IPS DF 4.7 (cell line): ENCODE measurements around the gene PLXNB1.
"Not testable (repeated sequence)": the region's sequence is repeated elsewhere in the genome, so short reads cannot be mapped to it uniquely, and the experiment has no call there.

ENCODE experiments used
- DNase-seq: peaks from one replicate; pipeline ENCODE4 v3.0.0-alpha.2; 2013; ENCODE audit warnings: low spot score; ENCODE audit errors: extremely low read depth

PLXNB1 gene

DNA sequence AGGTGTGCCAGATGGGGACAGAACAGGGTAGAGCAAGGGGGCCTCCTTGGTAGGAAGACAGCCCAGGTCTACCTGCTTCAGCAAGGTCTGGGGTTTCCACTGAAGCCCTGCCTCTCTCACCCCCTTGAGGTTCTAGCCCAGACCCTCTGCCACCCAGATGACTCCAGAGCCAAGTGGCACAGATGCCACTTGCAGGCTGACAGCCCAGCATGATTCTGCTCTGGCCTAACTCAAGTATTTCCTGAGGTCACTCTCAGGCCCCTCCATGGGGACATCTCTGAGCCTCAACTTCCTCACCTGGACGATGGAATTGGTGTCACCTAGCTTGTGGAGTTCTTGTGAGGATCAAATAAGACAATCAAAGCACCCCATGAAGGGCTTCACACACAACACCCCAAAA lies 23.9 kb downstream of the PLXNB1 start:
- DNase-seq, result no peak

DNA sequence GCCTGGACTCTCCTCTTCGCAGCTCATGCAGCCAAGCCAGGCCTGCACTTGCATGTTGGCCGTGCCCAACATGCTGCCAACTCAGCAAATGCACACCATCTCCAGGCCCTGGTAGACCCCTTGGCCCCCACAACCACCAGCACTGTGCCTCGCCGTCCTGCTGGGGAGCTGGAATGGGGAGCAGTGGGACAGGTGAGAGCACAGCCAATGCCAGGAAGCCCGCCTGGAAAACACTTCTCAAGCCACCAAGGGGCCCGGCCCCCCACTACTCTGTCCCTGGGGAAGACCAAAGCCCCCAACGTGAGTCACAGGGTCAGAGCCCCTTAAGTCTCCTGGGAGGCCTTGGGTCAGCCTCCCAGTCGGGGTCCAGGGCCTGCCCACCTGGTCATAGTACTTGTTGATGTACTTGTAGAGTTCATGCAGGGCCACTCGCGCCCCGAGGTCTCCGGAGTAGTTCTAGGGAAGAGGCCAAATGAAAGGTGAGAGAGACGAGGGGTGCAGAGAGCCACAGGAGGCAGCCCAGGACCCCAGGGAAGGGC lies 24.5 kb downstream of the PLXNB1 start:
- DNase-seq, result no peak

GRCh38 chr3:48404440-48405342 lies 25.2 kb downstream of the PLXNB1 start:
- no peak for DNase-seq

- DNase-seq, result no peak
Measured at GRCh38 chr3:48403533-48404439, 26.1 kb downstream of the PLXNB1 start.

DNA sequence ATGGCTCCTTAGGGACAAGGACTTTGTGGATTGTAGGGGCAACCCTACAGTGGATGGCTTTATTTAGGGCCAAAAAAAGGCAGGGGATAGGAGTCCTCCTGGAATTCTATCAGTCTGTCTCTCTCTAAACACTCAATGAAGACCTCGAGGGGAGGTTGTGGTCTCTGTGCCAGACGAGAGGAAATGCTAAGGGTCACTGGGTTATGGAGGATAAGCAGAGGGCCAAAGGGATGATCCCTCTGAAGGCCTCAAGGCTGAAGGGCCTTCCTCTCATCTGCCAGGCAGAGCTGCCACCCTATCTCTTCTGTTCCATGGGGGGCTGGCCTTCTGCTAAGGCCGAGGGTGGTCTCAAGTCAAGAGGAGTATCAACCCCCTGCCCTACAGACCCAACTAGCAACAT lies 27.0 kb downstream of the PLXNB1 start:
- DNase-seq, result no peak

GRCh38 chr3:48402281-48402732 lies 27.6 kb downstream of the PLXNB1 start:
- no peak for DNase-seq

- DNase-seq, result not testable (repeated sequence)
Measured at GRCh38 chr3:48401434-48401901, 28.4 kb downstream of the PLXNB1 start.

DNA sequence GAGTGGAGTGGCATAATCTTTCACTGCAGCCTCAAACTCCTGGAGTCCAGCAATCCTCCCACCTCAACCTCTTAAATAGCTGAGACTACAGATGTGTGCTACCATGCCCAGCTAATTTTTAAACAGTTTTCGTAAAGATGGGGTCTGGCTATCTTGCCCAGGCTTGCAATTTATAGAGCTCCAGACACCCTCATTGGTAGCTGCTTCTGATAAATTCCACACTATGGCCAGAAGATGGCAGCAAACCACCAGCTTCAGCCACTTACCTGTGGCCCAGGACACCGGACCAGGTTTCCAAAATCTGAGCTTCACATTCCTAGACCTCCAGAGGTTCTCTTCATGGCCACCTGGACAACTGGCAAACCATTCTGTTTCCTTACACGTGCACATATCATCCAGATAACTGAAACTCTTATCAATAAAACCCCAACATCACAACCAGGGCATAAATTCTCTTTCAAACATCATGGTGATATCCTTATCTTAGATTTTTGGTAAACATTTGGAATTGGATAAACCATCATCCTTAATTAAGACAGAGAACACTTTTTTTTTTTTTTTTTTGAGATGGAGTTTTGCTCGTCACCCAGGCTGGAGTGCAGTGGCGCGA lies 29.0 kb downstream of the PLXNB1 start:
- peak; percentile 41 for DNase-seq

DNA sequence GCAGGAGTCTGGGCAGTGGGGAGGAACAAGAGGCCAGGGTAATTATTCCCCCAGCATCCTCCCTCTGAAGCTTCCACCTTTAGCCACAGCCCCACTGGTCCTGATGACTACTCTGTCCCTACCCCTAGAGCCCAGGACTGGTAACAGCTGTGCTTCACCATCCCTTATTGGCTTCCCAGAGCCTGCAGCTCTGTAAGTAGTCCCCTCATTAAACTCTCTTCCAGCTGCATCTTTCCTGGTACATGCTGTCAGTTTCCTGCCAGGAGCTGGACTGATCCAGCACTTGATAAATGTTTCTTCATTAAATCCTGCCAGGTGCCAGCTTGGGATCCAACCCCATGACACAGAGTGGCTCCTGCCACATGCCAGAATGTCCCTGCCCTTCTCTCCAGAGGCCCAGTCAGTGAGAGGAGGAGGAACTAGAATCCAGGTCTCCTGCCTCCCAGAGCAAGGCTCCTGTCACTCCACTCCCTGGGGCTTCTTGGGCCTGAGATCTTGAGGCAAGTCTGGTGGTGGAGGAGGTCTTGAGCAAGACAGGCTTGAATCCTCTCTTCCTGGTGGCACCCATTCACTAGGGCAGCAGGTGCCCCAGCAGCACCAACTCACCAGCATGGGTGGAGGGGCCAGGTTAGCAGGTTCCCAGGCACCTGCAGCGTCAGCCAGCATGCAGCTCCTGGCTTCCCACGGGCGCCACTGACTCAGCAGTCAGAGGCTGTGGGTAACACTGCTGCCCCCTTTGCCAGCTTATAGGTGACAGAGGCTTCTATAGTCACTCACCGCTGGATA lies 30.3 kb downstream of the PLXNB1 start:
- DNase-seq, result no peak

DNA sequence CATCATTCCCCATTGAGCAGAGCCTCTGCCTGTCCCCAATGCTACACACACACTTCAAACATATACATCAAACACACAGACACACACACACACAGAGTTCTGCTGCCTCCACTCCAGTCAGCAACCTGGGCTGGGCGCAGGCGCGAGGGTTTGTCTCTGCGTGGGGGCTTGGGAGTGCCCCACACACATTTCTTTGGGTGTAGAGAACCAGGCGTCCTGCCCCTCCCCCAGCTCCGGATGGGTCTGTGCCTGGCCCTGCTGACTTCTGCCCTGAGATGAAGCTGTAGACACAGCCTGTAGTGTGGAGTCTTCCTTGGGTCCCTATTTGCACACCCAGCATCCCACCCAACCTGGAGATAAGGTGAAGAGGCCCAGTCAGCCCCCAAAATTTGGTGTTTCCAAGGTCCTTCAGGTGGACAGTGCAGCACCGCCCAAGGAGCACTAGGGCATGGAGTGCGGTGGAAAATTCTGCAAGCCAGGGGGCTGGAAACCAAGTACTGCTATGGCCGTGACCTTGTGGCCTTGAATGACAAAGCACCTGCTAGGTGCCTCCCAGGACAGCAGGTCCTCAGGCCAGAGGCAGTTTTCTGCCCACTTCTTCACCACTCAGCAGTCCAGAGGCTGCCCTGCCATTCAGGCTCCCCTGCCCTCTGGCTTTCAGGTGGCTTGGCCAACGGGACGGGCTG lies 31.0 kb downstream of the PLXNB1 start:
- DNase-seq, result no peak

DNA sequence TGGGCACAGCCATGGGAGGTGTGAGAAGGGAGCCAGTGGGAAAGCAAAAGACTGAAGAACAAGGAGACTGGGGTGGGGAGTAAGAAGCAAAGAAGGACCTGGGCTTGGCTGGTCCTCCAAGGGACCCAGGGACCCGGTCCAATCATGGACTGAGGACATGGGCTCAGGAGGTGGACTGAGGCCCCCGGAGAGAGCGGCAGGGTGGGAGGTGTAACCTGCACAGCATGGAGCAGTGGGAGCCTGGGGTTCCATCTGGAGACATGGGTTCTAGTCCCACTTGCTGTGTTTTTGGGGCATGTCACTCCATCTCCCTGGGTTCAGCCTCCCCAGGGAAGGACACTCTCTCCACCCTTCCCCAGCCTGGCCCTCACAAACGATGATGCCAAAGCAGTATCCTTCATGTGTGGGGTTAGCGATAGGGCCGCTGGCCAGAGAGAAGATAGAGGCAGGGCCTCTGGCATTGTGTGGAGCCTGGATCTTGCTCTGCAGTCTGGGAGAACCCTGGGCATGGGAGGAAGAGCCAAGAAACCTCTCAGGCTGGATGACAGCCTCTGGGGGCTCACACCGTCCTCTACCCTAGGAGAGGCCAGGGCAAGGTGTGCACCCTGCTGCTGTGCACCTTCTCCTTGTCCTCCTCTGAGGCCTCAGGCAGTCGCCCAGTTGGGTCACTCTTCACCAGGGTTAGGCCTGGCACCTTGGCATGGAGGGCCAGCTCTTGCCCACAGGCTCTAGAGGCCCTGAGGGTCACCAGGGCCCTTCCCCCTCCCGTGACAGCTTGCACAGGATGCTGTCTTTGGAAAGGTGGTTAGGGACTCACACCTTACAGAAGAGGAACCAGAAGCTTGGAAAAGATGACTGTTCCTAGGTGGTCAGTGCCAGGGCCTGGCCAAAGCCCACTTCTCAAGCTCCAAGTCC lies 31.9 kb downstream of the PLXNB1 start:
- no peak for DNase-seq

DNA sequence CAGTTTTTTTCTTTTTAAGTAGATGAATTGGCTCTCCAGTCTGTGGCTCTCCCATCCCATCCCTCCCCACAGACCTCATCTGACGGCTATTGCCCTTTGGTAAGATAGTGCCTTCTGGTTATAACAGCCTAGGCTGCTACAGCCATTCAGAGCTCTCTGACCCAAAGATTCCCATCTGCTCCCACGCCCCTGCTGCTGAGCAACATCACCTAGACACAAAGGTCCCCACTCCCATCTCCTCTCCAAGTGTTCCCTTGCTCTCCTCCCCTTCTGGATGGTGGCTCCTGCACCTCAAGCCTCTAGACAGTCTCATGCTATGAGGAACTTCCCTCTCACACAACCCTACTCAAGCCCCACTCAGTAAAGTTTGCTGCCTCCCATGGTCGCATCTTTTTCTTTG lies 34.2 kb downstream of the PLXNB1 start:
- no peak for DNase-seq

GRCh38 chr3:48394391-48394790 lies 35.5 kb downstream of the PLXNB1 start:
- no peak for DNase-seq

DNA sequence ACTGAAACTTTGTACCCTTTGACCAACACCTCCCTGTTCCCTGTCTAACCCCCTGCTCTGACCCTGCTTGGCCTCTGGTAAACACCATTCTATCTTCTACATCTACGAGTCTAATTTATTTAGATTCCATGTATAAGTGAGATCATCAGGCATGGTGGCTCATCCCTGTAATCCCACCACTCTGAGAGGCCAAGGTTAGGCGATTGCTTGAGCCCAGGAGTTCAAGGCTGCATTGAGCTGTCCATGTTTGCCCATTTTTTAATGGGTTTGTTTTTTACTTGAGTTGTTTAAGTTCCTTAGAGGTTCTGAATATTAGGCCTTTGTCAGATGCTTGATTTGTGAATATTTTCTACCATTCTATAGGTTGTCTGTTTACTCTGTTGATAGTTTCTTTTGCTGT lies 40.9 kb downstream of the PLXNB1 start:
- no peak for DNase-seq

- DNase-seq, result no peak
Measured at GRCh38 chr3:48387634-48388033, 42.3 kb downstream of the PLXNB1 start.

DNA sequence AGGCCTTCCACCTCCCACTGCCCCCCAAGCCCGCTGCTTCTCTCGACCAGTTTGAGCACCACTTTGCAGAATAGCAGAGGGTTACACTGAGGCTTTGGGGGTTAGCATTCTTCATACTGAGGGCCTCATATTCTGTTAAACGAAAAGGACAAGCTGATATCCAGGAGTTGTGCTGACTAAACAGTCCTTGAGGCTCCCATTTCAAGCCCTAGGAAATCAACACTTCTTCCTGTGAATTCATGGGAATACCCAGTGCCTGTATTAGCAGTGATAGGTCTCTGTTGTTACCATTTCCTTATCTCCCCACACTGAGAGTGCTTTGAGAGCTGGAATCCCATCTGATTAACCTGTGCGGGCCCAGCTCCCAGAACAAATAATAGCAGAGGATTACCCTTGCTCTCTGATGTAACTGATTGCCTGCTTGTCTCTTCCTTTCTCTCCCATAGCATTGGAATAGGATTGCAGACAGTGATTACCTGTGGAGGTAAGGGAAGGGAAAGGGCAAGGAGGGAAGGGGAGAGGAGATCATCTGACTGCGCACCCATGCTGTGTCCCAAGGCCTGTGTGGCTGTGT lies 56.9 kb downstream of the PLXNB1 start:
- no peak for DNase-seq

GRCh38 chr3:48372377-48372770 lies 57.5 kb downstream of the PLXNB1 start:
- no peak for DNase-seq

DNA sequence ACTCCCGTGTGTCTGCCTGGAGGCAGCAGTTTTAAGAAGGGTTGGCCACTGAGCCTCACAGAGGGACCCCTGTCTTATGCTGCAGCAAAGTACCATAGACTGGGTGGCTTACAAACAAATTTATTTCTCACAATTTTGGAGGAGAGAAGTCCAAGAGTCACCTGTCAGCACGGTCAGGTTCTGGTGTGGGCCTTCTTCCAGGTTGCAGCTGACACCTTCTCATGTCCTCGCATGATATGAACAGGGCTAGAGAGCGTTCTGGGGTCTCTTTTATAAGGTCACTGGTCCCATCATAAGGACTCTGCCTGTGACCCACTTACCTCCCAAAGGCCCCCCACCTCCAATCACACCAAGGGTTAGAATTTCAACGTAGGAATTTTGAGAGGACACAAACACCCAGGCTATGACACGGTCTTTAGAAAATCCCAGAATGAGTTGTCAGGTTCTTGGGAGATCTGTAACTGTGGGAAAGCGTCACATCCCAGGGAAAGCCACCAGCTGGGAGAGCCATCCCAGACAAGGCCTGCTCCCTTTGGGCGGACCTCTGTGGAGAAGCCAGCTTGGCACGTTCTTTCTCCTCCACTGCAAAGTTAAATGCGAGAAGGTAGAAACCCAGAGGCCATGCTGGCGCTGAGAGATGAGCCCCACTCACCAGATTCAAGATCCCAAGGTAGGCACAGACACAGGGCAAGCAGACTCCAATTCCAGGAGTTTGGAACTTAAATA lies 58.1 kb downstream of the PLXNB1 start, which contains the start of gene FBXW12:
Gene FBXW12 (plus strand): TSS at position 569 of the 726 bp plus-strand sequence. CDS start 549 bp downstream, outside the sequence.
- no peak for DNase-seq
